T-helper 2 cell treated with Interferon-gamma antibody and Interleukin-4, amounts not matched to agents 100 ng/mL and 5 ng/mL, for 36 hours (primary cell): ENCODE data around the gene ARID1A. TPM values are rescaled to one million over a fixed set of nuclear protein-coding genes. Genes with fewer than 3 reads are reported as not detected.
"Not testable (repeated sequence)": the region's sequence is repeated elsewhere in the genome, so short reads cannot be mapped to it uniquely, and the experiment has no call there.

Source experiments
- intact Hi-C: fragments of 100-400 bp; cut with micrococcal nuclease; formaldehyde crosslinking; loops from one replicate; pipeline ENCODE4 v1.15.1; 2023
- total RNA-seq: library from RNA; stranded (reverse); gene quantifications from 2 replicates; pipeline ENCODE4 v1.2.3, GENCODE V29; 2022

The ARID1A gene
- total RNA-seq, 1 donor from 2014 or later = 138 TPM

- intact Hi-C loops = no loop called here
These were observed 90.9 kb downstream of the ARID1A start for GRCh38 chr1:26786437-26787380.

- intact Hi-C loops = no loop called here
These were observed 91.5 kb downstream of the ARID1A start for GRCh38 chr1:26787381-26787705.

GRCh38 chr1:26787706-26788514, 92.1 kb downstream of the ARID1A start, which contains the start of gene PIGV:
PIGV (plus strand) TSS chr1:26787950; CDS start chr1:26790816, 2,866 bp downstream.
- intact Hi-C loops = loop anchor here (1.0 to 2.0 kb wide), 4 partner anchors 77 to 287 kb away; no protein-coding TSS in a partner anchor

GRCh38 chr1:26788515-26788785, 92.6 kb downstream of the ARID1A start:
- intact Hi-C loops = loop anchor here (1.0 to 2.0 kb wide), 4 partner anchors 76 to 288 kb away; no protein-coding TSS in a partner anchor

GRCh38 chr1:26788836-26789611, 93.2 kb downstream of the ARID1A start:
- intact Hi-C loops = loop anchor here (1.0 to 2.0 kb wide), 6 partner anchors 45 to 288 kb away; no protein-coding TSS in a partner anchor

GRCh38 chr1:26789612-26789865, 93.7 kb downstream of the ARID1A start:
- intact Hi-C loops = loop anchor here (1.0 to 2.0 kb wide), 5 partner anchors 45 to 289 kb away; no protein-coding TSS in a partner anchor

- intact Hi-C loops = loop anchor here (1.0 to 2.0 kb wide), 6 partner anchors 43 to 289 kb away; no protein-coding TSS in a partner anchor
These were observed 94.1 kb downstream of the ARID1A start for GRCh38 chr1:26789931-26790330.

- intact Hi-C loops = loop anchor here (1.0 kb wide), 1 partner anchor 43 kb away; no protein-coding TSS in a partner anchor
These were observed 94.7 kb downstream of the ARID1A start for GRCh38 chr1:26790551-26790953.

GRCh38 chr1:26791148-26791547, 95.3 kb downstream of the ARID1A start:
- intact Hi-C loops = no loop called here

- intact Hi-C loops = no loop called here
These were observed 95.8 kb downstream of the ARID1A start for GRCh38 chr1:26791626-26792025.

- intact Hi-C loops = no loop called here
These were observed 97.1 kb downstream of the ARID1A start for GRCh38 chr1:26792924-26793323.

GRCh38 chr1:26794391-26794790, 98.6 kb downstream of the ARID1A start:
- intact Hi-C loops = no loop called here

GRCh38 chr1:26797627-26798026, 101.8 kb downstream of the ARID1A start:
- intact Hi-C loops = no loop called here

GRCh38 chr1:26799479-26800142, 103.8 kb downstream of the ARID1A start:
- intact Hi-C loops = no loop called here

- intact Hi-C loops = not testable (repeated sequence)
These were observed 108.1 kb downstream of the ARID1A start for GRCh38 chr1:26803932-26804331.

- intact Hi-C loops = loop anchor here (2.0 to 5.0 kb wide), 2 partner anchors 23 to 67 kb away; no protein-coding TSS in a partner anchor
These were observed 114.3 kb downstream of the ARID1A start for GRCh38 chr1:26810105-26810504.

- intact Hi-C loops = loop anchor here (2.0 to 5.0 kb wide), 2 partner anchors 22 to 66 kb away; no protein-coding TSS in a partner anchor
These were observed 115.2 kb downstream of the ARID1A start for GRCh38 chr1:26811057-26811456.

GRCh38 chr1:26811708-26812107, 115.9 kb downstream of the ARID1A start:
- intact Hi-C loops = loop anchor here (2.0 to 5.0 kb wide), 2 partner anchors 21 to 66 kb away; no protein-coding TSS in a partner anchor

GRCh38 chr1:26814377-26814776, 118.6 kb downstream of the ARID1A start:
- intact Hi-C loops = loop anchor here (5.0 kb wide), 1 partner anchor 63 kb away; no protein-coding TSS in a partner anchor

- intact Hi-C loops = loop anchor here (5.0 kb wide), 1 partner anchor 62 kb away; no protein-coding TSS in a partner anchor
These were observed 119.1 kb downstream of the ARID1A start for GRCh38 chr1:26814893-26815292.
